HAP-1 (cell line): ENCODE data around the gene TULP3.
A peak's percentile ranks its signal among the peaks of the same experiment; 100 is the strongest.

Experiments used
- DNase-seq, 2 experiments: peaks; one replicate each; pipeline ENCODE4 v3.0.0-alpha.2; 2016 to 2020; ENCODE audit warnings: low spot score in 2 of 2
- H3K27me3 ChIP-seq: fragments of 250-450 bp; sonication (Bioruptor Pico); 2 replicates; pipeline ENCODE4 v1.5.1; 2020; ENCODE audit warnings: low read depth, mild to moderate bottlenecking, moderate library complexity
- H3K36me3 ChIP-seq: fragments of 250-450 bp; sonication (Bioruptor Pico); replicated peaks from 2 replicates; pipeline ENCODE4 v1.5.1; 2020; ENCODE audit warnings: mild to moderate bottlenecking
- H3K4me1 ChIP-seq: fragments of 250-450 bp; sonication (Bioruptor Pico); 2 replicates; pipeline ENCODE4 v1.5.1; 2020; ENCODE audit warnings: mild to moderate bottlenecking
- H3K4me3 ChIP-seq: fragments of 250-450 bp; sonication (Bioruptor Pico); 2 replicates; pipeline ENCODE4 v1.5.1; 2020; ENCODE audit warnings: mild to moderate bottlenecking, moderate library complexity
- H3K9me3 ChIP-seq: fragments of 250-450 bp; sonication (Bioruptor Pico); 2 replicates; pipeline ENCODE4 v1.5.1; 2020; ENCODE audit warnings: mild to moderate bottlenecking, moderate library complexity
- in situ Hi-C: fragments of 300-500 bp; cut with MboI; formaldehyde crosslinking; loops from 3 replicates; pipeline ENCODE4 v1.14.3; 2020; ENCODE audit warnings: low sequenced_read_pairs, inconsistent platforms, mixed read lengths

TULP3 gene

DNA sequence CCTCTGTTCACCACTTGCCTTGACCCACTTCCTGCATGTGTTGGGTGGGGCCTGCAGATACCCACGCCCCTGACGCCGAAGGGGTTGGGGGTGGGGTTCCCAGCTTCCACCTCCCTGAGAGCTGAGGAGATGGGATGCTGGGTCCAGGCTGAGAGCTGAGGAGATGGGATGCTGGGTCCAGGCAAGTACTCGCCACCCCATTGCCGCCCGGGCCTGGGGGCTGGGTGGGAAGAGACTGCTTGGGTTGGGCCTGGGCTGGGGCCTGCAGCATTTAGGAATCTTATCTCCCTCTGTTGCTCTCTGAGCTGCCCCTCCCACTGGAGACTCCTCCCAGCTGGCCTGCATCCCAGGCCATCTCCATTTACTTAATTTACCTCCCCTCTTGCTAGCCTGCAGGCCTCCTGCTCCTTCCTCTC, 85.9 kb downstream of the TULP3 start:
- Histone ChIP-seq H3K4me3 (no peak overlapping the region), H3K36me3 (peaks cover 6% of the 10 kb centered on the region)
- no peak for DNase-seq

DNA sequence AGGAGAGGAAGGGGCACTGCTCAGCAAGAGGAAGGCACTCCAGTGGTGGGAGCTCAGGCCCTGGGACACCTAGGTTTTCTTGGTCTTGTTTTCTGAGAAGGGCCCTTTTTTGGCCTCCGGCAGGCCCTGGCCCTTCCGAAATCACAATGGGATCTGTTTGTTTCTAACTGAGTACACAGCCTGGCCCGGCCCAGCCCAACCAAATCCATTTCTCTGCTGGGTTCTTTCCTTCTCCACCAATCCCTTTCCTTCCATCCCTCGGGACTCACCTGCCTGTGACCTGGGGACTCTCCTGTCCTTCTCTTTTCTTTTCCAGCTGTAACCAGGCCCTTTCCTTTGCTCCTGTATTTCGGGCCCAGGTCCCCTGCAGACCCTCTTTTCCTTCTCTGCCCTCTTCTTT, 87.1 kb downstream of the TULP3 start:
- Histone ChIP-seq H3K36me3 (peaks cover 6% of the 10 kb centered on the region), H3K27me3 (no peaks in the 10 kb centered on the region), H3K4me1 (no peaks in the 10 kb centered on the region), H3K9me3 (no peaks in the 10 kb centered on the region), H3K4me3 (no peak overlapping the region)
- no peak for DNase-seq
- in situ Hi-C loops, result no loop called here

More for the DNA sequence above, 85.9 kb downstream of the TULP3 start:
- H3K27me3 ChIP-seq, result no peaks in the 10 kb centered on the region
- H3K9me3 ChIP-seq, result no peaks in the 10 kb centered on the region
- in situ Hi-C loops, result no loop called here
- H3K4me1 ChIP-seq, result no peaks in the 10 kb centered on the region

DNA sequence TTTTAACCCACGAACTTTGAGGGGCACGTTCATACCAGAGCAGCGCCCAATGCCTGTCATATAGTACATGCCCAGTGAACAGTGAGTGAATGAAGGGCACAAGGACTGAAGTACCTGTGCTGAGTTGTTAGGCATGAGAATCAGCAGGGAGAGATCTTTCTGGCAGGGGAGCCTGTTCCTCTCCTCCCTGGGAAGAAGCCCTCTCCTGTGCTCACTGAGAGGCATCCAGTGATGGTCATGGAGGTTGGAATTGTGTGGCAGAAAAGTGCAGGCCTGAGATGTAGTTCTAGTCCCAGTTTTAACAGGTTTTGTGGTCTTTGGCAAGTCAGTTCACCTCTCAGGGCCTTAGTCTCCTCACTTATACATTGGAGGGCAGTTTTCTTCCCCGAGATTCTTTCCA, 89.1 kb downstream of the TULP3 start:
- Histone ChIP-seq H3K27me3 (no peaks in the 10 kb centered on the region), H3K4me3 (no peak overlapping the region), H3K9me3 (no peaks in the 10 kb centered on the region), H3K4me1 (no peaks in the 10 kb centered on the region), H3K36me3 (peaks cover 6% of the 10 kb centered on the region)
- no peak for DNase-seq
- in situ Hi-C loops, result no loop called here

GRCh38 chr12:2980630-2981029, 89.9 kb downstream of the TULP3 start:
- in situ Hi-C loops, result no loop called here

GRCh38 chr12:2982361-2982760, 91.7 kb downstream of the TULP3 start:
- Histone ChIP-seq H3K36me3 (peaks cover 9% of the 10 kb centered on the region), H3K27me3 (no peaks in the 10 kb centered on the region), H3K4me3 (no peak overlapping the region), H3K9me3 (no peaks in the 10 kb centered on the region), H3K4me1 (no peaks in the 10 kb centered on the region)
- in situ Hi-C loops, result no loop called here
- DNase-seq, result no peak

More at GRCh38 chr12:2980630-2981029, 89.9 kb downstream of the TULP3 start:
- DNase-seq, result no peak
- Histone ChIP-seq H3K36me3 (peaks cover 6% of the 10 kb centered on the region), H3K4me1 (no peaks in the 10 kb centered on the region), H3K9me3 (no peaks in the 10 kb centered on the region), H3K4me3 (no peak overlapping the region), H3K27me3 (no peaks in the 10 kb centered on the region)

DNA sequence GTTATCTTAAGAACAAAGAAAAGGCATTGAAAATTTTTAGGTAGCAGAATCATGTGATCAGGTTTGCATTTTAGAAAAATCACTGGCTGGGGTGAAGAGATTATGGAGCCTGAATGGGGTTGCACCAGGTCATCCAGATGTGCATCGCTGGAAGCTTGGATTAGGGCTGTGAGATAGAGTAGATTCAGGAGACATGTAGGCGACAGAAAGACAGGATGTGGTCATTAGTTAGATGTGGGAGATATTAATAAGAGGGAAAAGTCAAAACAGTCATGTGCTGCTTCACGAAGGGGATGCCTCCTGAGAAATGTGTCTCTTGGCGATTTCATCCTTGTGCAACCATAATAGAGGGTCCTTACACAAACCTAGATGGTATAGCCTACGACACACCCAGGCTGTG, 93.6 kb downstream of the TULP3 start:
- Histone ChIP-seq H3K36me3 (peaks cover 8% of the 10 kb centered on the region), H3K27me3 (no peaks in the 10 kb centered on the region), H3K4me1 (peaks cover 3% of the 10 kb centered on the region), H3K9me3 (no peaks in the 10 kb centered on the region), H3K4me3 (no peak overlapping the region)
- in situ Hi-C loops, result no loop called here
- DNase-seq, result no peak

GRCh38 chr12:2984698-2985097, 94.0 kb downstream of the TULP3 start:
- DNase-seq, result no peak
- Histone ChIP-seq H3K9me3 (no peaks in the 10 kb centered on the region), H3K4me1 (peaks cover 3% of the 10 kb centered on the region), H3K27me3 (no peaks in the 10 kb centered on the region), H3K4me3 (no peak overlapping the region), H3K36me3 (peaks cover 3% of the 10 kb centered on the region)
- in situ Hi-C loops, result no loop called here

GRCh38 chr12:2986876-2987275, 96.2 kb downstream of the TULP3 start:
- no peak overlapping the region for H3K4me3 ChIP-seq
- H3K9me3 ChIP-seq, result no peaks in the 10 kb centered on the region
- peaks cover 3% of the 10 kb centered on the region for H3K4me1 ChIP-seq
- DNase-seq, result no peak
- in situ Hi-C loops, result no loop called here
- no peaks in the 10 kb centered on the region for H3K27me3 ChIP-seq
- peaks cover 3% of the 10 kb centered on the region; the same call in 1 of the 2 replicates for H3K36me3 ChIP-seq

DNA sequence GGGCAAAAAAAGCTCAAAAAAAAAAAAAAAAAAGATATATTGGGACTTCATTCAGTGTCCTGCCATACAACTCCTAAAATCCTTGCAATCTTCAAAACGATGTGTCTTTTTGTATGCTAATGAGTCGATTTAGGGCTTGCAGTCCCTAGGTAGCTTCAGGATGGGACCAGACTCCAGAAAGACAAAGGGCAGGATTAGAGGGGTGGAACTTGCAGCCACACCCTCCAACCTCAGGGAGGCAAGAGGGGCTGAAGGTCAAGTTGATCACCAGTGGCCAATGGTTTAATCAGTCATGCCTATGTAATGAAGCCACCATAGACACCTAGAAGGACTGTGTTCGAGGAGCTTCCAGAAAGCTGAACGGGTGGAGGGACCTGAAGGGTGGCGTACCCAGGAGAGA, 97.8 kb downstream of the TULP3 start:
- H3K27me3 ChIP-seq, result no peaks in the 10 kb centered on the region
- peaks cover 3% of the 10 kb centered on the region for H3K4me1 ChIP-seq
- peaks cover 3% of the 10 kb centered on the region; the same call in 1 of the 2 replicates for H3K36me3 ChIP-seq

More for the DNA sequence above, 97.8 kb downstream of the TULP3 start:
- DNase-seq, result peak; percentile 32 to 45
- H3K9me3 ChIP-seq, result no peaks in the 10 kb centered on the region
- in situ Hi-C loops, result no loop called here
- no peak overlapping the region for H3K4me3 ChIP-seq
